Panc1 (cell line): ENCODE results near the gene NECAP2. TPM values are rescaled to one million over a fixed set of nuclear protein-coding genes. Genes with fewer than 3 reads are reported as not detected.

Experiments used
- ATAC-seq: fragments of 200-7000 bp; cut with Tn5 transposase; 2 replicates; pipeline ENCODE4 v1.9.1; 2020; ENCODE audit warnings: mild to moderate bottlenecking, moderate library complexity
- BruUV-seq: library from RNA; stranded (reverse); fragments of 400-500 nt; replicated peaks from 2 replicates; lab custom pipeline; 2021; lab: Mats Ljungman, UMichigan
- CTCF ChIA-PET: fragments of 300-600 bp; sonication (Branson Sonifier 250); formaldehyde crosslinking; loops from one replicate; lab custom pipeline; 2022; ENCODE audit warnings: antibody characterized with exemption; lab: Charles Lee
- POLR2A ChIA-PET: fragments of 300-600 bp; sonication (Branson Sonifier 250); formaldehyde crosslinking; loops from one replicate; lab custom pipeline; 2022; ENCODE audit warnings: antibody characterized with exemption; lab: Charles Lee
- DNase-seq: peaks from one replicate; pipeline ENCODE4 v3.0.0-alpha.2; 2010; ENCODE audit warnings: low read depth, low spot score
- H3K27ac ChIP-seq: 2 replicates; pipeline ENCODE4 v1.5.1; 2011; ENCODE audit warnings: mild to moderate bottlenecking, low read length, inconsistent platforms
- H3K27me3 ChIP-seq: fragments of 200-500 bp; sonication (Bioruptor generic); 2 replicates; pipeline ENCODE4 v1.6.0; 2014; ENCODE audit warnings: low read length, inconsistent platforms; ENCODE audit not compliant: control insufficient read depth, insufficient read depth
- H3K36me3 ChIP-seq: fragments of 200-500 bp; sonication (Bioruptor generic); 2 replicates; pipeline ENCODE4 v1.5.1; 2014; ENCODE audit warnings: inconsistent platforms, mild to moderate bottlenecking, low read length, moderate library complexity; ENCODE audit not compliant: control insufficient read depth, insufficient read depth
- H3K4me1 ChIP-seq: 2 replicates; pipeline ENCODE4 v1.5.1; 2011; ENCODE audit warnings: inconsistent platforms, mild to moderate bottlenecking, low read length, moderate library complexity; ENCODE audit not compliant: control insufficient read depth, insufficient read depth
- H3K4me3 ChIP-seq, 2 experiments: 2 replicates each; pipeline ENCODE4 v1.5.1; 2011 to 2012; ENCODE audit warnings: low read depth in 2 of 2, low read length in 2 of 2, mild to moderate bottlenecking in 2 of 2, inconsistent platforms in 1 of 2, moderate library complexity in 1 of 2
- H3K9me3 ChIP-seq: fragments of 200-500 bp; sonication (Bioruptor generic); 2 replicates; pipeline ENCODE4 v1.5.1; 2014; ENCODE audit warnings: low read depth, mild to moderate bottlenecking, inconsistent platforms, low read length, moderate library complexity; ENCODE audit not compliant: control insufficient read depth, insufficient read depth
- POLR2AphosphoS5 ChIP-seq: IDR thresholded peaks from 2 replicates; pipeline ENCODE4 v1.6.1; 2012; ENCODE audit warnings: mild to moderate bottlenecking, low read depth, low read length, moderate library complexity
- SIN3A ChIP-seq: IDR thresholded peaks from 2 replicates; pipeline ENCODE4 v1.6.1; 2012; ENCODE audit warnings: low read depth, mild to moderate bottlenecking, low read length, moderate library complexity, borderline replicate concordance; ENCODE audit not compliant: insufficient read depth
- TCF7L2 ChIP-seq: IDR thresholded peaks from 2 replicates; pipeline ENCODE4 v1.6.1; 2011; ENCODE audit warnings: mild to moderate bottlenecking, low read depth, low read length, inconsistent platforms
- in situ Hi-C: cut with HindIII; loops from 2 replicates; pipeline ENCODE4 v1.10.0; 2016; ENCODE audit warnings: low sequenced_read_pairs, low pct_unique_long_range_greater_than_20kb
- intact Hi-C: fragments of 100-400 bp; cut with micrococcal nuclease; formaldehyde crosslinking; loops from one replicate; pipeline ENCODE4 v1.10.0; 2022; ENCODE audit not compliant: unreplicated experiment
- total RNA-seq: library from RNA; stranded (reverse); gene quantifications from one replicate; pipeline ENCODE4 v1.2.1, GENCODE V29; 2021; ENCODE audit not compliant: unreplicated experiment
- TF ChIP-seq, protein P1 (sequence below), 2 experiments: IDR thresholded peaks; 2 replicates each; pipeline ENCODE4 v1.6.1; 2011 to 2012; ENCODE audit warnings: low read depth in 2 of 2, control low read depth in 1 of 2, low read length in 1 of 2, mild to moderate bottlenecking in 1 of 2, moderate library complexity in 1 of 2; ENCODE audit not compliant: insufficient read depth in 1 of 2
- TF ChIP-seq, protein P2 (sequence below): fragments of 450-650 bp; IDR thresholded peaks from 2 replicates; pipeline ENCODE4 v1.5.1; 2017; ENCODE audit warnings: mild to moderate bottlenecking

NECAP2 gene
- total RNA-seq, 1 experiment from 2014 or later = 56.8 TPM

DNA sequence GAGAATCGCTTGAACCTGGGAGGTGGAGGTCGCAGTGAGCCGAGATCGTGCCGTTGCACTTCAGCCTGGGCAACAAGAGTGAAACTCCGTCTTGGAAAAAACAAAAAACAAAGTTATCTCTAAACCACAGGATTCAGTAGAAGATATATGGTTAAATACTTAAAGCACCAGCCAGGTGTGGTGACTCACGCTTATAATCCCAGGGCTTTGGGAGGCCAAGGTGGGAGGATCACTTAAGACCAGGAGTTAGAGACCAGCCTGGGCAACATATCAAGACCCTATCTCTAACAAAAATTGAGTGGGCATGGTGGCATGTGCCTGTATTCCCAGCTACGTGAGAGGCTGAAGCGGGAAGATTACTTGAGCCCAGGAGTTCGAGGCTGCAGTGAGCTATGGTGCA is 5.6 kb downstream of the NECAP2 start:
- ChIA-PET POLR2A (no interaction called here), CTCF (no interaction called here)
- no peak for TF ChIP-seq SIN3A
- TF ChIP-seq POLR2AphosphoS5 = no peak
- TF ChIP-seq TCF7L2 = no peak
- TF ChIP-seq, protein P1, sequence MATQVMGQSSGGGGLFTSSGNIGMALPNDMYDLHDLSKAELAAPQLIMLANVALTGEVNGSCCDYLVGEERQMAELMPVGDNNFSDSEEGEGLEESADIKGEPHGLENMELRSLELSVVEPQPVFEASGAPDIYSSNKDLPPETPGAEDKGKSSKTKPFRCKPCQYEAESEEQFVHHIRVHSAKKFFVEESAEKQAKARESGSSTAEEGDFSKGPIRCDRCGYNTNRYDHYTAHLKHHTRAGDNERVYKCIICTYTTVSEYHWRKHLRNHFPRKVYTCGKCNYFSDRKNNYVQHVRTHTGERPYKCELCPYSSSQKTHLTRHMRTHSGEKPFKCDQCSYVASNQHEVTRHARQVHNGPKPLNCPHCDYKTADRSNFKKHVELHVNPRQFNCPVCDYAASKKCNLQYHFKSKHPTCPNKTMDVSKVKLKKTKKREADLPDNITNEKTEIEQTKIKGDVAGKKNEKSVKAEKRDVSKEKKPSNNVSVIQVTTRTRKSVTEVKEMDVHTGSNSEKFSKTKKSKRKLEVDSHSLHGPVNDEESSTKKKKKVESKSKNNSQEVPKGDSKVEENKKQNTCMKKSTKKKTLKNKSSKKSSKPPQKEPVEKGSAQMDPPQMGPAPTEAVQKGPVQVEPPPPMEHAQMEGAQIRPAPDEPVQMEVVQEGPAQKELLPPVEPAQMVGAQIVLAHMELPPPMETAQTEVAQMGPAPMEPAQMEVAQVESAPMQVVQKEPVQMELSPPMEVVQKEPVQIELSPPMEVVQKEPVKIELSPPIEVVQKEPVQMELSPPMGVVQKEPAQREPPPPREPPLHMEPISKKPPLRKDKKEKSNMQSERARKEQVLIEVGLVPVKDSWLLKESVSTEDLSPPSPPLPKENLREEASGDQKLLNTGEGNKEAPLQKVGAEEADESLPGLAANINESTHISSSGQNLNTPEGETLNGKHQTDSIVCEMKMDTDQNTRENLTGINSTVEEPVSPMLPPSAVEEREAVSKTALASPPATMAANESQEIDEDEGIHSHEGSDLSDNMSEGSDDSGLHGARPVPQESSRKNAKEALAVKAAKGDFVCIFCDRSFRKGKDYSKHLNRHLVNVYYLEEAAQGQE (IDR thresholded peaks at IDR 0.05; ENCODE audit: insufficient read depth in 1 of 2, low read depth in 2 of 2, low read length in 1 of 2) = no peak
- TF ChIP-seq, protein P2, sequence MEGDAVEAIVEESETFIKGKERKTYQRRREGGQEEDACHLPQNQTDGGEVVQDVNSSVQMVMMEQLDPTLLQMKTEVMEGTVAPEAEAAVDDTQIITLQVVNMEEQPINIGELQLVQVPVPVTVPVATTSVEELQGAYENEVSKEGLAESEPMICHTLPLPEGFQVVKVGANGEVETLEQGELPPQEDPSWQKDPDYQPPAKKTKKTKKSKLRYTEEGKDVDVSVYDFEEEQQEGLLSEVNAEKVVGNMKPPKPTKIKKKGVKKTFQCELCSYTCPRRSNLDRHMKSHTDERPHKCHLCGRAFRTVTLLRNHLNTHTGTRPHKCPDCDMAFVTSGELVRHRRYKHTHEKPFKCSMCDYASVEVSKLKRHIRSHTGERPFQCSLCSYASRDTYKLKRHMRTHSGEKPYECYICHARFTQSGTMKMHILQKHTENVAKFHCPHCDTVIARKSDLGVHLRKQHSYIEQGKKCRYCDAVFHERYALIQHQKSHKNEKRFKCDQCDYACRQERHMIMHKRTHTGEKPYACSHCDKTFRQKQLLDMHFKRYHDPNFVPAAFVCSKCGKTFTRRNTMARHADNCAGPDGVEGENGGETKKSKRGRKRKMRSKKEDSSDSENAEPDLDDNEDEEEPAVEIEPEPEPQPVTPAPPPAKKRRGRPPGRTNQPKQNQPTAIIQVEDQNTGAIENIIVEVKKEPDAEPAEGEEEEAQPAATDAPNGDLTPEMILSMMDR = no peak
- BruUV-seq = no TSS peak
- no peaks in the 10 kb centered on the region for H3K9me3 ChIP-seq
- H3K27ac ChIP-seq = no peak overlapping the region
- intact Hi-C loops = no loop called here
- H3K4me1 ChIP-seq = no peaks in the 10 kb centered on the region
- DNase-seq (no peak), ATAC-seq (no peak)
- H3K36me3 ChIP-seq = peaks cover 8% of the 10 kb centered on the region
- H3K4me3 ChIP-seq = no peak overlapping the region
- H3K27me3 ChIP-seq = no peaks in the 10 kb centered on the region
- in situ Hi-C loops = no loop called here

DNA sequence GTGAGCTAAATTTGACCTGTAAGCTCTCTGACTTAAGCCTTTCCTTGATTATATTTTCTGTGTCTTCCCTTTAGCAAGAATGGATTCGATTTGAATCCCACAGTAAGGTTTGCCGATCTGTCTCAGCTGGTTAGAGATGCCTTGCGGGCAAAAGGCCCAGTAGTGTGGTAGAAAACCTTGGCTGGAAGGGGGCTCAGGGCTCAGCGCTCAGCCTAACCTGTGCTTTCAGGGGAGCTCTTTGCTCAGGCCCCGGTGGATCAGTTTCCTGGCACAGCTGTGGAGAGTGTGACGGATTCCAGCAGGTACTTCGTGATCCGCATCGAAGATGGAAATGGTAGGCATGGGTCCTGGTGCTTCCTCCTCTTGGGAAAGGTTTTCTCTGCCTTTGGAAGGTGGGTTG is 7.1 kb downstream of the NECAP2 start:
- Histone ChIP-seq H3K36me3 (peaks cover 16% of the 10 kb centered on the region), H3K9me3 (no peaks in the 10 kb centered on the region), H3K27me3 (no peaks in the 10 kb centered on the region), H3K4me1 (no peaks in the 10 kb centered on the region), H3K27ac (no peak overlapping the region), H3K4me3 (no peak overlapping the region)
- intact Hi-C loops (no loop called here), in situ Hi-C loops (no loop called here)
- POLR2A ChIA-PET = no interaction called here
- no peak for DNase-seq
- no TSS peak for BruUV-seq
- TF ChIP-seq TCF7L2 (no peak), SIN3A (no peak), POLR2AphosphoS5 (no peak)
- TF ChIP-seq, protein P1 (IDR thresholded peaks at IDR 0.05; ENCODE audit: insufficient read depth in 1 of 2, low read depth in 2 of 2, low read length in 1 of 2) = no peak
- TF ChIP-seq, protein P2 = no peak
- ATAC-seq = no peak
- CTCF ChIA-PET = no interaction called here
